OCI-LY1 (cell line): Measurements from ENCODE around the gene PKN2.

Source experiments
- H2AFZ ChIP-seq: fragments of 200-600 bp; sonication (generic), shearing (Covaris generic); 2 replicates; pipeline ENCODE4 v1.6.0; 2014; ENCODE audit warnings: antibody characterized with exemption, mild to moderate bottlenecking, low read length
- H3F3A ChIP-seq: fragments of 200-600 bp; sonication (generic), shearing (Covaris generic); 2 replicates; pipeline ENCODE4 v1.6.0; 2014; ENCODE audit warnings: mild to moderate bottlenecking, antibody characterized with exemption, low read length, moderate library complexity; ENCODE audit not compliant: insufficient read depth
- H3K27ac ChIP-seq: fragments of 200-600 bp; sonication (generic); 2 replicates; pipeline ENCODE4 v1.5.1; 2014; ENCODE audit warnings: low read length, mixed run types, mild to moderate bottlenecking, low read depth; ENCODE audit not compliant: poor library complexity, severe bottlenecking
- H3K27me3 ChIP-seq: fragments of 200-600 bp; sonication (generic); 2 replicates; pipeline ENCODE4 v1.6.0; 2014; ENCODE audit warnings: antibody characterized with exemption, mild to moderate bottlenecking, low read length, moderate library complexity; ENCODE audit not compliant: insufficient read depth
- H3K36me3 ChIP-seq: fragments of 200-600 bp; sonication (generic); 2 replicates; pipeline ENCODE4 v1.6.1; 2014; ENCODE audit warnings: mild to moderate bottlenecking, antibody characterized with exemption, low read length, moderate library complexity, mixed read lengths; ENCODE audit not compliant: insufficient read depth
- H3K4me1 ChIP-seq: fragments of 200-600 bp; sonication (generic); 2 replicates; pipeline ENCODE4 v1.5.1; 2014; ENCODE audit warnings: mild to moderate bottlenecking, low read length, moderate library complexity; ENCODE audit not compliant: insufficient read depth, severe bottlenecking
- H3K4me2 ChIP-seq: fragments of 200-600 bp; sonication (generic), shearing (Covaris generic); 2 replicates; pipeline ENCODE4 v1.6.1; 2014; ENCODE audit warnings: low read length
- H3K4me3 ChIP-seq: fragments of 200-600 bp; sonication (generic); 2 replicates; pipeline ENCODE4 v1.5.1; 2014; ENCODE audit warnings: low read length, low read depth, mild to moderate bottlenecking, mixed read lengths; ENCODE audit not compliant: poor library complexity, severe bottlenecking
- H3K79me2 ChIP-seq: fragments of 200-600 bp; shearing (Covaris generic); 2 replicates; pipeline ENCODE4 v1.6.1; 2016; ENCODE audit warnings: mixed run types, low read length, mixed read lengths; ENCODE audit not compliant: insufficient read depth
- H3K9ac ChIP-seq: fragments of 200-600 bp; sonication (generic), shearing (Covaris generic); 2 replicates; pipeline ENCODE4 v1.6.1; 2014; ENCODE audit warnings: mild to moderate bottlenecking, low read length, mixed read lengths
- H3K9me2 ChIP-seq: fragments of 200-600 bp; sonication (generic), shearing (Covaris generic); 2 replicates; pipeline ENCODE4 v1.6.1; 2014; ENCODE audit warnings: low read depth, mild to moderate bottlenecking, low read length, mixed read lengths
- H3K9me3 ChIP-seq: fragments of 200-600 bp; shearing (Covaris generic); 2 replicates; pipeline ENCODE4 v1.6.1; 2014; ENCODE audit warnings: low read length, mixed read lengths
- H4K20me1 ChIP-seq: fragments of 200-600 bp; sonication (generic), shearing (Covaris generic); 2 replicates; pipeline ENCODE4 v1.6.0; 2016; ENCODE audit warnings: mild to moderate bottlenecking, low read length; ENCODE audit not compliant: insufficient read depth
- CTCF ChIP-seq: fragments of 200-600 bp; sonication (generic), shearing (Covaris generic); IDR thresholded peaks from 2 replicates; pipeline ENCODE4 v1.5.1; 2017; ENCODE audit warnings: mild to moderate bottlenecking, antibody characterized with exemption, low read length, moderate library complexity, mixed read lengths
- EZH2 ChIP-seq: fragments of 200-600 bp; sonication (generic), shearing (Covaris generic); IDR thresholded peaks from 2 replicates; pipeline ENCODE4 v1.8.0; 2017; ENCODE audit warnings: borderline replicate concordance, mixed run types, mild to moderate bottlenecking, antibody characterized with exemption, low read length, moderate library complexity, mixed read lengths

The PKN2 gene

DNA sequence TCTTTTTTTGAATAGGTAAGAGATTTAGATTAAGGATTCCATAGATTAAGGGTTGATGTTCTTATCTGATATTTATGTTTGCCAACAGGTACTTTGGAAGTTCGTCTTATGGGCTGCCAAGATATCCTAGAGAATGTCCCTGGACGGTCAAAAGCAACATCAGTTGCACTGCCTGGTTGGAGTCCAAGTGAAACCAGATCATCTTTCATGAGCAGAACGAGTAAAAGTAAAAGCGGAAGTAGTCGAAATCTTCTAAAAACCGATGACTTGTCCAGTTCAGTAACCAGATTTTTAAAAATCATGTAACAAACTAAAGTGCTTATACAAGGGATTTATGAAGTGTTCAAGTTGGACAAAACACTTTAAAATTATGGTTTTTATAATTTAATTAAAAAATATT lies 100.5 kb downstream of the PKN2 start:
- Histone ChIP-seq H3K36me3 (peaks cover 64% of the 10 kb centered on the region), H3K9me3 (no peaks in the 10 kb centered on the region), H3K9ac (no peak overlapping the region), H3K27me3 (no peaks in the 10 kb centered on the region), H4K20me1 (no peaks in the 10 kb centered on the region), H3K4me1 (no peaks in the 10 kb centered on the region), H3K4me2 (no peak overlapping the region), H3K79me2 (no peaks in the 10 kb centered on the region), H3K9me2 (no peaks in the 10 kb centered on the region), H3F3A (no peaks in the 10 kb centered on the region), H3K27ac (no peak overlapping the region), H2AFZ (no peak overlapping the region), H3K4me3 (no peak overlapping the region)
- TF ChIP-seq CTCF, result no peak
- TF ChIP-seq EZH2, result no peak

- H3K4me3 ChIP-seq, result no peak overlapping the region
- peaks cover 67% of the 10 kb centered on the region for H3K36me3 ChIP-seq
- no peaks in the 10 kb centered on the region for H3F3A ChIP-seq
- no peaks in the 10 kb centered on the region for H3K27me3 ChIP-seq
- H3K27ac ChIP-seq, result no peak overlapping the region
- no peaks in the 10 kb centered on the region for H3K9me3 ChIP-seq
- H3K79me2 ChIP-seq, result no peaks in the 10 kb centered on the region
- no peaks in the 10 kb centered on the region for H3K9me2 ChIP-seq
- no peak overlapping the region for H2AFZ ChIP-seq
- no peak for TF ChIP-seq EZH2
- no peak for TF ChIP-seq CTCF
- H3K4me1 ChIP-seq, result no peaks in the 10 kb centered on the region
- H4K20me1 ChIP-seq, result no peaks in the 10 kb centered on the region
- H3K4me2 ChIP-seq, result no peak overlapping the region
- no peak overlapping the region for H3K9ac ChIP-seq
Observed at GRCh38 chr1:88787023-88787903, 103.2 kb downstream of the PKN2 start.

DNA sequence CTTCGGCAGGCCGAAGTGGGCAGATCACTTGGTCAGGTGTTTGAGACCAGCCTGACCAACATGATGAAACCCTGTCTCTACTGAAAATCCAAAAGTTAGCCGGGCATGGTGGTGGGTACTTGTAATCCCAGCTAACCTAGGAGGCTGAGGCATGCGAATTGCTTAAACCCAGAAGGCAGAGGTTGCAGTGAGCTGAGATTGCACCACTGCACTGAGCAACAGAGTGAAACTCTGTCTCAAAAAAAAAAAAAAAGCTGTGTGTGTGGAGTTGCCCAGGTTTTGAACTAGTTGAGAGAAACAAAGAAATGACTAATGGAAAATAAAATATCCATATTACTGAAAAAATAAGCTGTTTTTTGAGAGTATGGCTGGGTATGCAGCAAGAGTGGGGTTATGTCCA lies 107.1 kb downstream of the PKN2 start:
- no peak overlapping the region for H3K27ac ChIP-seq
- no peaks in the 10 kb centered on the region for H3K79me2 ChIP-seq
- no peaks in the 10 kb centered on the region for H3K9me3 ChIP-seq
- H3F3A ChIP-seq, result no peaks in the 10 kb centered on the region
- no peaks in the 10 kb centered on the region for H3K9me2 ChIP-seq
- no peaks in the 10 kb centered on the region for H3K4me1 ChIP-seq
- no peak overlapping the region for H3K9ac ChIP-seq
- H4K20me1 ChIP-seq, result no peaks in the 10 kb centered on the region
- no peak overlapping the region for H3K4me2 ChIP-seq
- no peak overlapping the region for H3K4me3 ChIP-seq
- H3K36me3 ChIP-seq, result peaks cover 57% of the 10 kb centered on the region
- H2AFZ ChIP-seq, result no peak overlapping the region
- H3K27me3 ChIP-seq, result no peaks in the 10 kb centered on the region
- no peak for TF ChIP-seq CTCF
- TF ChIP-seq EZH2, result no peak
